ENCODE results near the gene ATN1.

GRCh38 chr12:6950401-6950801 is 22.6 kb downstream of the ATN1 start:
- TF ChIP-seq, protein P1, sequence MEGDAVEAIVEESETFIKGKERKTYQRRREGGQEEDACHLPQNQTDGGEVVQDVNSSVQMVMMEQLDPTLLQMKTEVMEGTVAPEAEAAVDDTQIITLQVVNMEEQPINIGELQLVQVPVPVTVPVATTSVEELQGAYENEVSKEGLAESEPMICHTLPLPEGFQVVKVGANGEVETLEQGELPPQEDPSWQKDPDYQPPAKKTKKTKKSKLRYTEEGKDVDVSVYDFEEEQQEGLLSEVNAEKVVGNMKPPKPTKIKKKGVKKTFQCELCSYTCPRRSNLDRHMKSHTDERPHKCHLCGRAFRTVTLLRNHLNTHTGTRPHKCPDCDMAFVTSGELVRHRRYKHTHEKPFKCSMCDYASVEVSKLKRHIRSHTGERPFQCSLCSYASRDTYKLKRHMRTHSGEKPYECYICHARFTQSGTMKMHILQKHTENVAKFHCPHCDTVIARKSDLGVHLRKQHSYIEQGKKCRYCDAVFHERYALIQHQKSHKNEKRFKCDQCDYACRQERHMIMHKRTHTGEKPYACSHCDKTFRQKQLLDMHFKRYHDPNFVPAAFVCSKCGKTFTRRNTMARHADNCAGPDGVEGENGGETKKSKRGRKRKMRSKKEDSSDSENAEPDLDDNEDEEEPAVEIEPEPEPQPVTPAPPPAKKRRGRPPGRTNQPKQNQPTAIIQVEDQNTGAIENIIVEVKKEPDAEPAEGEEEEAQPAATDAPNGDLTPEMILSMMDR (IDR thresholded peaks at IDR 0.05; ENCODE audit: control extremely low read depth in 1 of 3, insufficient read depth in 1 of 3, low read depth in 1 of 3, low read length in 3 of 3) = no peak
- TF ChIP-seq EZH2 (IDR thresholded peaks at IDR 0.05; ENCODE audit: low read depth, low read length, severe bottlenecking) = no peak
- TF ChIP-seq CHD1 (IDR thresholded peaks at IDR 0.05; ENCODE audit: low read depth, low read length) = no peak
- no peak for TF ChIP-seq YY1 (IDR thresholded peaks at IDR 0.05; ENCODE audit: low read depth, low read length)
- TF ChIP-seq SIN3A (conservative IDR thresholded peaks at IDR 0.05 in 1 of 2, IDR thresholded peaks at IDR 0.05 in 1 of 2; ENCODE audit: low read depth in 1 of 2, low read length in 2 of 2) = no peak
- TF ChIP-seq CEBPB (IDR thresholded peaks at IDR 0.05; ENCODE audit: low read depth, low read length) = no peak
- TF ChIP-seq ZNF274 (IDR thresholded peaks at IDR 0.05; ENCODE audit: borderline replicate concordance, extremely low read depth, low read length) = no peak
- TF ChIP-seq RBBP5 (IDR thresholded peaks at IDR 0.05; ENCODE audit: borderline replicate concordance, low read depth, low read length) = no peak
- no peak for TF ChIP-seq POLR2AphosphoS5 (IDR thresholded peaks at IDR 0.05; ENCODE audit: low read depth, low read length)
- TF ChIP-seq TAF1 (IDR thresholded peaks at IDR 0.05; ENCODE audit: low read depth, low read length) = no peak
- no peak for TF ChIP-seq RAD21 (IDR thresholded peaks at IDR 0.05 in 1 of 2, conservative IDR thresholded peaks at IDR 0.05 in 1 of 2; ENCODE audit: low read depth in 2 of 2, low read length in 2 of 2)

Data from H1 (cell line).